Measurements from ENCODE around the gene DLX1. TPM values are rescaled to one million over a fixed set of nuclear protein-coding genes. Genes with fewer than 3 reads are reported as not detected.

The DLX1 gene
- total RNA-seq, 1 experiment from 2014 or later, result 4.6 TPM

GRCh38 chr2:172086241-172087206 is 1.2 kb downstream of the DLX1 start:
- no peak for DNase-seq (ENCODE audit: low read depth)

GRCh38 chr2:172087207-172087779 is 2.0 kb downstream of the DLX1 start:
- no peak for DNase-seq (ENCODE audit: low read depth)

GRCh38 chr2:172087780-172088244 is 2.5 kb downstream of the DLX1 start:
- no peak for DNase-seq (ENCODE audit: low read depth)

- DNase-seq (ENCODE audit: low read depth), result no peak
These were observed 3.1 kb downstream of the DLX1 start for GRCh38 chr2:172088245-172089004.

- no peak for DNase-seq (ENCODE audit: low read depth)
These were observed 3.7 kb downstream of the DLX1 start for GRCh38 chr2:172089005-172089504.

- DNase-seq (ENCODE audit: low read depth), result no peak
These were observed 4.3 kb downstream of the DLX1 start for GRCh38 chr2:172089633-172090032.

- no peak for DNase-seq (ENCODE audit: low read depth)
These were observed 5.0 kb downstream of the DLX1 start for GRCh38 chr2:172090044-172090961.

GRCh38 chr2:172091000-172091641 is 5.8 kb downstream of the DLX1 start:
- no peak for DNase-seq (ENCODE audit: low read depth)

- DNase-seq (ENCODE audit: low read depth), result no peak
These were observed 6.7 kb downstream of the DLX1 start for GRCh38 chr2:172091761-172092566.

GRCh38 chr2:172092716-172093415 is 7.6 kb downstream of the DLX1 start:
- DNase-seq (ENCODE audit: low read depth), result no peak

- no peak for DNase-seq (ENCODE audit: low read depth)
These were observed 8.3 kb downstream of the DLX1 start for GRCh38 chr2:172093416-172094293.

GRCh38 chr2:172094294-172095145 is 9.2 kb downstream of the DLX1 start:
- DNase-seq (ENCODE audit: low read depth), result peak; percentile 70

- peak; percentile 75 for DNase-seq (ENCODE audit: low read depth)
These were observed 10.0 kb downstream of the DLX1 start for GRCh38 chr2:172095146-172095904.

GRCh38 chr2:172095905-172096625 is 10.8 kb downstream of the DLX1 start:
- DNase-seq (ENCODE audit: low read depth), result no peak

All from LHCN-M2 (cell line).